MM.1S (cell line): ENCODE measurements around the gene TP73.

Source experiments
- CTCF ChIP-seq: fragments of 300-600 bp; sonication (generic); IDR thresholded peaks from 2 replicates; pipeline ENCODE4 v1.5.1; 2016; ENCODE audit warnings: antibody characterized with exemption, low read length, mixed read lengths
- EZH2 ChIP-seq: fragments of 300-600 bp; sonication (generic); optimal IDR thresholded peaks from 2 replicates; pipeline ENCODE3; 2017; ENCODE audit warnings: low read depth, mild to moderate bottlenecking, antibody characterized with exemption, low read length, mixed read lengths
- EZH2phosphoT487 ChIP-seq: fragments of 300-600 bp; sonication (generic); IDR thresholded peaks from 2 replicates; pipeline ENCODE4 v1.6.1; 2018; ENCODE audit warnings: antibody characterized with exemption, low read length

- no peak for TF ChIP-seq CTCF
- TF ChIP-seq EZH2phosphoT487: no peak
- no peak for TF ChIP-seq EZH2
Observed at GRCh38 chr1:3640121-3640837, 12.0 kb upstream of the TP73 start.
